OCI-LY1 (cell line): ENCODE measurements around the gene RBM47.

Experiments
- H2AFZ ChIP-seq: fragments of 200-600 bp; sonication (generic), shearing (Covaris generic); 2 replicates; pipeline ENCODE4 v1.6.0; 2014; ENCODE audit warnings: antibody characterized with exemption, mild to moderate bottlenecking, low read length
- H3F3A ChIP-seq: fragments of 200-600 bp; sonication (generic), shearing (Covaris generic); 2 replicates; pipeline ENCODE4 v1.6.0; 2014; ENCODE audit warnings: mild to moderate bottlenecking, antibody characterized with exemption, low read length, moderate library complexity; ENCODE audit not compliant: insufficient read depth
- H3K27ac ChIP-seq: fragments of 200-600 bp; sonication (generic); 2 replicates; pipeline ENCODE4 v1.5.1; 2014; ENCODE audit warnings: low read length, mixed run types, mild to moderate bottlenecking, low read depth; ENCODE audit not compliant: poor library complexity, severe bottlenecking
- H3K27me3 ChIP-seq: fragments of 200-600 bp; sonication (generic); 2 replicates; pipeline ENCODE4 v1.6.0; 2014; ENCODE audit warnings: antibody characterized with exemption, mild to moderate bottlenecking, low read length, moderate library complexity; ENCODE audit not compliant: insufficient read depth
- H3K36me3 ChIP-seq: fragments of 200-600 bp; sonication (generic); 2 replicates; pipeline ENCODE4 v1.6.1; 2014; ENCODE audit warnings: mild to moderate bottlenecking, antibody characterized with exemption, low read length, moderate library complexity, mixed read lengths; ENCODE audit not compliant: insufficient read depth
- H3K4me1 ChIP-seq: fragments of 200-600 bp; sonication (generic); 2 replicates; pipeline ENCODE4 v1.5.1; 2014; ENCODE audit warnings: mild to moderate bottlenecking, low read length, moderate library complexity; ENCODE audit not compliant: insufficient read depth, severe bottlenecking
- H3K4me2 ChIP-seq: fragments of 200-600 bp; sonication (generic), shearing (Covaris generic); 2 replicates; pipeline ENCODE4 v1.6.1; 2014; ENCODE audit warnings: low read length
- H3K4me3 ChIP-seq: fragments of 200-600 bp; sonication (generic); 2 replicates; pipeline ENCODE4 v1.5.1; 2014; ENCODE audit warnings: low read length, low read depth, mild to moderate bottlenecking, mixed read lengths; ENCODE audit not compliant: poor library complexity, severe bottlenecking
- H3K79me2 ChIP-seq: fragments of 200-600 bp; shearing (Covaris generic); 2 replicates; pipeline ENCODE4 v1.6.1; 2016; ENCODE audit warnings: mixed run types, low read length, mixed read lengths; ENCODE audit not compliant: insufficient read depth
- H3K9ac ChIP-seq: fragments of 200-600 bp; sonication (generic), shearing (Covaris generic); 2 replicates; pipeline ENCODE4 v1.6.1; 2014; ENCODE audit warnings: mild to moderate bottlenecking, low read length, mixed read lengths
- H3K9me2 ChIP-seq: fragments of 200-600 bp; sonication (generic), shearing (Covaris generic); 2 replicates; pipeline ENCODE4 v1.6.1; 2014; ENCODE audit warnings: low read depth, mild to moderate bottlenecking, low read length, mixed read lengths
- H3K9me3 ChIP-seq: fragments of 200-600 bp; shearing (Covaris generic); 2 replicates; pipeline ENCODE4 v1.6.1; 2014; ENCODE audit warnings: low read length, mixed read lengths
- H4K20me1 ChIP-seq: fragments of 200-600 bp; sonication (generic), shearing (Covaris generic); 2 replicates; pipeline ENCODE4 v1.6.0; 2016; ENCODE audit warnings: mild to moderate bottlenecking, low read length; ENCODE audit not compliant: insufficient read depth
- CTCF ChIP-seq: fragments of 200-600 bp; sonication (generic), shearing (Covaris generic); IDR thresholded peaks from 2 replicates; pipeline ENCODE4 v1.5.1; 2017; ENCODE audit warnings: mild to moderate bottlenecking, antibody characterized with exemption, low read length, moderate library complexity, mixed read lengths
- EZH2 ChIP-seq: fragments of 200-600 bp; sonication (generic), shearing (Covaris generic); IDR thresholded peaks from 2 replicates; pipeline ENCODE4 v1.8.0; 2017; ENCODE audit warnings: borderline replicate concordance, mixed run types, mild to moderate bottlenecking, antibody characterized with exemption, low read length, moderate library complexity, mixed read lengths

The RBM47 gene

GRCh38 chr4:40648131-40648530 is 18.5 kb upstream of the RBM47 start:
- Histone ChIP-seq H3K9me3 (no peaks in the 10 kb centered on the region), H3K27me3 (no peaks in the 10 kb centered on the region; the same call in 1 of the 2 replicates), H2AFZ (no peak overlapping the region), H3K4me1 (no peaks in the 10 kb centered on the region), H3K4me2 (no peak overlapping the region), H3K4me3 (no peak overlapping the region), H3K36me3 (no peaks in the 10 kb centered on the region), H3K9me2 (no peaks in the 10 kb centered on the region), H3K9ac (no peak overlapping the region), H3F3A (no peaks in the 10 kb centered on the region), H3K79me2 (no peaks in the 10 kb centered on the region), H3K27ac (no peak overlapping the region), H4K20me1 (no peaks in the 10 kb centered on the region)
- TF ChIP-seq EZH2 (no peak), CTCF (no peak)

DNA sequence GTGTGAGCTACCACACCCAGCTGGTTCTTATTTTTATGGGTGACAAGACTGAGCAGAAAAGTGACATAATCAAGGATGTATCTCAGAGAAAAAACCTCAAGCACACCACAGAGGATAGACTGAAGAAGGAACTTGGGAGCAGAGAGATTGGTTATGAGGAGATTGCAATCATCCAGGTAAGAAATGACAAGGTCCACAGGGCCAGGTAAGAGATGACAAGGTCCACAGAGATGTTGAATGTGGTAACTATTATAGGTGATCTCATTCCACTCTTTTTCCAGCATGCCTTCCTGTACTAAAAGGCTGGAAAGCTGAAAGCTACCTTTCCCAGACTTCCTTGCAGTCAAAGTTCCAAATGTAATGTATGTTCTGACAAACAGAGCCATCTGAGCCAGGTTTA is 15.9 kb upstream of the RBM47 start:
- no peaks in the 10 kb centered on the region for H4K20me1 ChIP-seq
- no peak overlapping the region for H2AFZ ChIP-seq
- H3K4me1 ChIP-seq, result no peaks in the 10 kb centered on the region
- TF ChIP-seq CTCF (no peak), EZH2 (no peak)
- H3K27me3 ChIP-seq, result no peaks in the 10 kb centered on the region; the same call in 1 of the 2 replicates
- no peak overlapping the region for H3K4me3 ChIP-seq
- H3K36me3 ChIP-seq, result no peaks in the 10 kb centered on the region
- H3K27ac ChIP-seq, result no peak overlapping the region
- no peak overlapping the region for H3K4me2 ChIP-seq
- no peaks in the 10 kb centered on the region for H3K9me3 ChIP-seq
- no peaks in the 10 kb centered on the region for H3K9me2 ChIP-seq
- H3K9ac ChIP-seq, result no peak overlapping the region
- H3K79me2 ChIP-seq, result no peaks in the 10 kb centered on the region
- H3F3A ChIP-seq, result no peaks in the 10 kb centered on the region

GRCh38 chr4:40632080-40632479 is 2.4 kb upstream of the RBM47 start:
- H3F3A ChIP-seq, result no peaks in the 10 kb centered on the region
- no peaks in the 10 kb centered on the region for H3K27me3 ChIP-seq
- TF ChIP-seq EZH2, result no peak
- TF ChIP-seq CTCF, result no peak
- no peaks in the 10 kb centered on the region for H3K9me3 ChIP-seq
- H3K4me2 ChIP-seq, result no peak overlapping the region
- H3K36me3 ChIP-seq, result no peaks in the 10 kb centered on the region
- H2AFZ ChIP-seq, result no peak overlapping the region
- no peaks in the 10 kb centered on the region for H4K20me1 ChIP-seq
- H3K79me2 ChIP-seq, result no peaks in the 10 kb centered on the region
- H3K4me3 ChIP-seq, result no peak overlapping the region
- H3K4me1 ChIP-seq, result peaks cover 10% of the 10 kb centered on the region
- H3K9ac ChIP-seq, result no peak overlapping the region
- no peaks in the 10 kb centered on the region for H3K9me2 ChIP-seq
- H3K27ac ChIP-seq, result no peak overlapping the region
